ENCODE results near the gene ID2. TPM values are rescaled to one million over a fixed set of nuclear protein-coding genes. Genes with fewer than 3 reads are reported as not detected.

The ID2 gene
- polyA plus RNA-seq, 2 of the 4 experiments (the other 2 are of a cell fraction): 177 to 181 TPM

DNA sequence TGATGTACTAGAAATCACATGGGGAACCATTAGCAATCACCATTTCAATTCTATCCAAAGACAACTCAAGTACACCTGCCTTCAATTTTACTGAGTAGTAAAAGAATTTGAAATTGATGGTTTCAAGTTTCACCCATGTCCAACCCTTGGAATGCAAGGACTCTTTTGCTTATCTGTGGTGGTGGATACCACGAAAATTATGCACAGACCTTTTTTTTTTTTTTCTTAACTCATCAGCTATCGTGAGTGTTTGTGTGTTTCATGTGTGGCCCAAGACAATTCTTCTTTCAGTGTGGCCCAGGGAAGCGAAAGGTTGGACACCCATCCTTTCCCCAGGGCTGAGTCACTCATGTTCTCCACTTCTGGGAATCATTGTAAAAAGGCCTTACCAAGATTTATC lies 23.1 kb downstream of the ID2 start:
- POLR2A ChIA-PET: no interaction called here
- Histone ChIP-seq H3K27ac (no peak overlapping the region), H3K4me1 (no peaks in the 10 kb centered on the region), H3K4me3 (no peak overlapping the region), H3K9me3 (no peaks in the 10 kb centered on the region), H3K4me2 (no peak overlapping the region)
- DNase-seq (ENCODE audit: low read depth in 1 of 2, low spot score in 1 of 2): no peak
- WGBS (ENCODE audit: missing lambda C conversion rate): 51% methylated on average over 3 of the region's 3 CpGs
- FAIRE-seq: no peak
- ATAC-seq: no peak
- no peak for TF ChIP-seq RFX5 (IDR thresholded peaks at IDR 0.05)
- TF ChIP-seq HOXB5 (CRISPR knock-in tag; IDR thresholded peaks at IDR 0.05): no peak
- no peak for TF ChIP-seq KDM5A (IDR thresholded peaks at IDR 0.05)
- TF ChIP-seq ESRRA (IDR thresholded peaks at IDR 0.05; ENCODE audit: borderline replicate concordance, low read length): no peak
- TF ChIP-seq MAX (IDR thresholded peaks at IDR 0.05): no peak
- TF ChIP-seq ZNF302 (CRISPR knock-in tag; IDR thresholded peaks at IDR 0.05): no peak
- no peak for TF ChIP-seq NR3C1 (IDR thresholded peaks at IDR 0.05)
- no peak for TF ChIP-seq ATOH8 (CRISPR knock-in tag; IDR thresholded peaks at IDR 0.05; ENCODE audit: low read depth)
- TF ChIP-seq, protein P1, sequence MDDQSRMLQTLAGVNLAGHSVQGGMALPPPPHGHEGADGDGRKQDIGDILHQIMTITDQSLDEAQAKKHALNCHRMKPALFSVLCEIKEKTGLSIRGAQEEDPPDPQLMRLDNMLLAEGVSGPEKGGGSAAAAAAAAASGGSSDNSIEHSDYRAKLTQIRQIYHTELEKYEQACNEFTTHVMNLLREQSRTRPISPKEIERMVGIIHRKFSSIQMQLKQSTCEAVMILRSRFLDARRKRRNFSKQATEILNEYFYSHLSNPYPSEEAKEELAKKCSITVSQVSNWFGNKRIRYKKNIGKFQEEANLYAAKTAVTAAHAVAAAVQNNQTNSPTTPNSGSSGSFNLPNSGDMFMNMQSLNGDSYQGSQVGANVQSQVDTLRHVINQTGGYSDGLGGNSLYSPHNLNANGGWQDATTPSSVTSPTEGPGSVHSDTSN (IDR thresholded peaks at IDR 0.05): no peak
- TF ChIP-seq TP53 (CRISPR knock-in tag; IDR thresholded peaks at IDR 0.05): no peak
- CTCF ChIA-PET: interaction anchor here (1.4 kb wide), 1 partner anchor 12 kb away, joined by 4 read pairs; no protein-coding TSS in a partner anchor

DNA sequence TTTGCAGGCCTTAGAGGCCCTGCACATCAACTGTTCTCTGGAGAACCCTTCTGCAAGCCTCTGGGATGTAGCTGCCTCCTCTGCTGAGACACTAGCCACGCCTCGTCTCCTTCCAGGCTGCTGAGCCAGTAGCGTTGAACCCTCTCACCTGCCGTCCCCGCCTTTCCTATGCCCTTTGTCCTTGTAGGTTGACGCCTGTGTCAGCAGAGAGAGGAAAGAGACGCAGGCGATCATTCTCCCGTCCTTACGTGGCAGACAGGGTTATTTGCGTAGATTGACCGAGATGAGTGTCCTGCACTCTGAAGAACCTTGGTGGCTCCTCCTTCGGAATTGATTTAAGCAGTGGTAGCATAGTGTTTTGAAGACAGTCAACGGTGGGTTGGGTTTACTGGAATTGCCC lies 27.8 kb downstream of the ID2 start:
- 78% methylated on average over 14 of the region's 14 CpGs for WGBS (ENCODE audit: missing lambda C conversion rate)
- H3K9me3 ChIP-seq: no peaks in the 10 kb centered on the region
- ChIA-PET POLR2A (no interaction called here), CTCF (interaction anchor here (1.7 kb wide), 1 partner anchor 16 kb away, joined by 7 read pairs; no protein-coding TSS in a partner anchor)
- H3K4me3 ChIP-seq: no peak overlapping the region
- H3K27ac ChIP-seq: no peak overlapping the region
- H3K4me2 ChIP-seq: no peak overlapping the region
- no peak for TF ChIP-seq GATA3 (IDR thresholded peaks at IDR 0.05; ENCODE audit: borderline replicate concordance)
- TF ChIP-seq CHD4 (IDR thresholded peaks at IDR 0.05; ENCODE audit: borderline replicate concordance): no peak
- TF ChIP-seq NFE2L2 (conservative IDR thresholded peaks at IDR 0.05; ENCODE audit: low read length): no peak
- TF ChIP-seq KDM1A (IDR thresholded peaks at IDR 0.05; ENCODE audit: low read depth): no peak
- TF ChIP-seq, protein P2, sequence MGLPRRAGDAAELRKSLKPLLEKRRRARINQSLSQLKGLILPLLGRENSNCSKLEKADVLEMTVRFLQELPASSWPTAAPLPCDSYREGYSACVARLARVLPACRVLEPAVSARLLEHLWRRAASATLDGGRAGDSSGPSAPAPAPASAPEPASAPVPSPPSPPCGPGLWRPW (IDR thresholded peaks at IDR 0.05): no peak
- TF ChIP-seq RNF2 (IDR thresholded peaks at IDR 0.05; ENCODE audit: borderline replicate concordance, low read depth): no peak
- no peak for TF ChIP-seq MAZ (IDR thresholded peaks at IDR 0.05; ENCODE audit: borderline replicate concordance, low read depth, low read length)
- TF ChIP-seq JUNB (IDR thresholded peaks at IDR 0.05): no peak
- TF ChIP-seq CEBPB (IDR thresholded peaks at IDR 0.05): no peak
- no peak for TF ChIP-seq KDM5A (IDR thresholded peaks at IDR 0.05)
- TF ChIP-seq HMGXB4 (CRISPR knock-in tag; IDR thresholded peaks at IDR 0.05; ENCODE audit: borderline replicate concordance): no peak
- no peak for TF ChIP-seq RCOR1 (IDR thresholded peaks at IDR 0.05; ENCODE audit: low read depth, low read length)
- no peak for TF ChIP-seq BHLHE40 (IDR thresholded peaks at IDR 0.05; ENCODE audit: low read depth, low read length)
- TF ChIP-seq POLR2A (IDR thresholded peaks at IDR 0.05; ENCODE audit: low read length): no peak
- no peak for TF ChIP-seq RAD21 (conservative IDR thresholded peaks at IDR 0.05 in 1 of 2, IDR thresholded peaks at IDR 0.05 in 1 of 2)
- no peak for TF ChIP-seq JUN (IDR thresholded peaks at IDR 0.05)
- no peak for TF ChIP-seq HDAC2 (IDR thresholded peaks at IDR 0.05)
- DNase-seq (ENCODE audit: low read depth in 1 of 2, low spot score in 1 of 2) (no peak), ATAC-seq (no peak), FAIRE-seq (no peak)
- H3K4me1 ChIP-seq: no peaks in the 10 kb centered on the region

All from A549 (cell line).